DOHH2 (cell line): Measurements from ENCODE around the gene ARID3C.

ENCODE experiments used
- EZH2phosphoT487 ChIP-seq: fragments of 200-600 bp; sonication (generic); IDR thresholded peaks from 2 replicates; pipeline ENCODE4 v1.6.1; 2017; ENCODE audit warnings: borderline replicate concordance, mild to moderate bottlenecking, antibody characterized with exemption, low read length, moderate library complexity, mixed read lengths
- TF ChIP-seq, protein P1 (sequence below): fragments of 200-600 bp; sonication (generic); IDR thresholded peaks from one replicate; pipeline ENCODE4 v1.5.1; 2014; ENCODE audit warnings: antibody characterized with exemption, mild to moderate bottlenecking, low read depth, low read length; ENCODE audit not compliant: poor library complexity, severe bottlenecking

DNA sequence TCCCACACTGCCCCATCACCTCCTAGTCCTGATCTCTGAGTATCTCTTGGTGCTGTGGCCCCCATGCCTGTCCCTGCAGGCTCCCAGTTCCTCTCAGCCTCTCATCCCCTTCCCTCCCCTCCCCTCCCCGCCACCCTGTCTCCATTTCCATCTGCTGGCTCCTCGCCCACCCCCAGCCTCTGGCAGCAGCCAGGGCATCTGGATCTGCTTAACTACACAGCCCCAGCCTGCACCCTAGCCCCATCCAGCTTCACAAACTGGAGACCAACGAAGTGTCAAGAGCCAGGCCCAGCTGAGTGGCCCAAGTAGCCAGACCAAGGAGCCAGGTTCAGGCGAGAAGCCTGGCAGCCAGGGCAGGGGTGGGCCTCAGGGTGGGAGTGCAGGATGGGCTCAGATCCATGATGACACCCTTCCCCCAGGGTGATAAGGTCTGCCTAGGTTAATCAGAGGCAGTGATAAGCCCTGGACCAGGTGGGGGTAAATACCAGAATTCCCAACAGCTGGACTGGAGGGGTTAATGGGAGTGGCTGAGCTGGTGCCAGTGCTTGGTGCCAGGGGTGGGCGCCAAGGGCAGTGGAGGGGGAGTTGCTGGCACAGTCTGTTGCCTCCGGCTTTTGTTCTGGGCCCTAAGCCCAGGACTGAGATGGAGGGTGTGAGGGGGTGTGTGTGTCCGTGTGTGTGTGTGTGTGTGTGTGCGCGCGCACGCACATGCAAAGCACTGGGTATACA lies 25.6 kb upstream of the ARID3C start:
- TF ChIP-seq, protein P1, sequence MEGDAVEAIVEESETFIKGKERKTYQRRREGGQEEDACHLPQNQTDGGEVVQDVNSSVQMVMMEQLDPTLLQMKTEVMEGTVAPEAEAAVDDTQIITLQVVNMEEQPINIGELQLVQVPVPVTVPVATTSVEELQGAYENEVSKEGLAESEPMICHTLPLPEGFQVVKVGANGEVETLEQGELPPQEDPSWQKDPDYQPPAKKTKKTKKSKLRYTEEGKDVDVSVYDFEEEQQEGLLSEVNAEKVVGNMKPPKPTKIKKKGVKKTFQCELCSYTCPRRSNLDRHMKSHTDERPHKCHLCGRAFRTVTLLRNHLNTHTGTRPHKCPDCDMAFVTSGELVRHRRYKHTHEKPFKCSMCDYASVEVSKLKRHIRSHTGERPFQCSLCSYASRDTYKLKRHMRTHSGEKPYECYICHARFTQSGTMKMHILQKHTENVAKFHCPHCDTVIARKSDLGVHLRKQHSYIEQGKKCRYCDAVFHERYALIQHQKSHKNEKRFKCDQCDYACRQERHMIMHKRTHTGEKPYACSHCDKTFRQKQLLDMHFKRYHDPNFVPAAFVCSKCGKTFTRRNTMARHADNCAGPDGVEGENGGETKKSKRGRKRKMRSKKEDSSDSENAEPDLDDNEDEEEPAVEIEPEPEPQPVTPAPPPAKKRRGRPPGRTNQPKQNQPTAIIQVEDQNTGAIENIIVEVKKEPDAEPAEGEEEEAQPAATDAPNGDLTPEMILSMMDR = no peak
- no peak for TF ChIP-seq EZH2phosphoT487
